Colonic mucosa (tissue), 4 donors: ENCODE data around the gene BCL7A. TPM values are rescaled to one million over a fixed set of nuclear protein-coding genes. Genes with fewer than 3 reads are reported as not detected.
A peak's percentile ranks its signal among the peaks of the same experiment; 100 is the strongest.

Experiments used
- DNase-seq: peaks from one replicate; pipeline ENCODE4 v3.0.0-alpha.2; 2020
- H3K27ac ChIP-seq: fragments of 200-600 bp; one replicate; pipeline ENCODE4 v1.8.0; 2021
- H3K27me3 ChIP-seq: fragments of 200-600 bp; one replicate; pipeline ENCODE4 v1.8.0; 2021
- H3K36me3 ChIP-seq: fragments of 200-600 bp; one replicate; pipeline ENCODE4 v1.8.0; 2021
- H3K4me1 ChIP-seq: fragments of 200-600 bp; one replicate; pipeline ENCODE4 v1.8.0; 2021; ENCODE audit warnings: mild to moderate bottlenecking
- H3K4me3 ChIP-seq: fragments of 200-600 bp; one replicate; pipeline ENCODE4 v1.8.0; 2021
- H3K9ac ChIP-seq, 2 donors: one replicate each; pipeline ENCODE4 v1.7.0; 2013; ENCODE audit warnings: control low read depth in 2 of 2, low read depth in 2 of 2, low read length in 2 of 2
- H3K9me3 ChIP-seq: fragments of 200-600 bp; one replicate; pipeline ENCODE4 v1.8.0; 2021
- CTCF ChIP-seq: fragments of 200-600 bp; IDR thresholded peaks from one replicate; pipeline ENCODE4 v1.8.0; 2022; ENCODE audit warnings: antibody characterized with exemption, mild to moderate bottlenecking
- intact Hi-C: fragments of 100-400 bp; cut with DNase I; formaldehyde crosslinking; loops from one replicate; pipeline ENCODE4 v1.14.1; 2022
- total RNA-seq, 2 donors: library from RNA; stranded (reverse); fragmentation: NEBNext Ultra II Directional in 1 of 2; extraction: Animal tissue kit (Norgen Biotek cat#: 25700) in 1 of 2; gene quantifications; one replicate each; pipeline ENCODE4 v1.2.1, GENCODE V29; 2021
- donor health status: healthy.
- donor health status: DM: no; HTN: no; CAD: no.
- donor health status: DM: no; HTN: no; CAD: no.

BCL7A gene
- total RNA-seq, 2 donors from 2014 or later, result 7.0 to 10.0 TPM

- intact Hi-C loops, result loop anchor here (10.0 kb wide), 1 partner anchor 99 kb away; no protein-coding TSS in a partner anchor
- H3K4me3 ChIP-seq, result peak overlapping the region; percentile 59
- peak overlapping the region in 1 of 2 donors; percentile 81 for H3K9ac ChIP-seq
- no peak for DNase-seq
- no peaks in the 10 kb centered on the region for H3K9me3 ChIP-seq
- peak overlapping the region; percentile 37 for H3K27ac ChIP-seq
- no peaks in the 10 kb centered on the region for H3K36me3 ChIP-seq
- no peaks in the 10 kb centered on the region for H3K4me1 ChIP-seq
- no peaks in the 10 kb centered on the region for H3K27me3 ChIP-seq
- no peak for TF ChIP-seq CTCF
Measured at GRCh38 chr12:122024132-122024785, 2.6 kb downstream of the BCL7A start.

GRCh38 chr12:122026706-122027333 is 5.1 kb downstream of the BCL7A start:
- no peak overlapping the region for H3K27ac ChIP-seq
- no peak for TF ChIP-seq CTCF
- H3K4me3 ChIP-seq, result no peak overlapping the region
- no peak overlapping the region for H3K9ac ChIP-seq
- H3K27me3 ChIP-seq, result no peaks in the 10 kb centered on the region
- no peaks in the 10 kb centered on the region for H3K9me3 ChIP-seq
- H3K4me1 ChIP-seq, result no peaks in the 10 kb centered on the region
- no peaks in the 10 kb centered on the region for H3K36me3 ChIP-seq
- intact Hi-C loops, result loop anchor here (10.0 kb wide), 1 partner anchor 102 kb away; no protein-coding TSS in a partner anchor
- no peak for DNase-seq

- H3K4me1 ChIP-seq, result no peaks in the 10 kb centered on the region
- no peak for TF ChIP-seq CTCF
- no peaks in the 10 kb centered on the region for H3K9me3 ChIP-seq
- no peak overlapping the region for H3K9ac ChIP-seq
- intact Hi-C loops, result loop anchor here (10.0 kb wide), 1 partner anchor 104 kb away; no protein-coding TSS in a partner anchor
- DNase-seq, result no peak
- no peak overlapping the region for H3K27ac ChIP-seq
- no peak overlapping the region for H3K4me3 ChIP-seq
- no peaks in the 10 kb centered on the region for H3K36me3 ChIP-seq
- no peaks in the 10 kb centered on the region for H3K27me3 ChIP-seq
Measured at GRCh38 chr12:122028165-122028904, 6.7 kb downstream of the BCL7A start.

- intact Hi-C loops, result loop anchor here (10.0 kb wide), 1 partner anchor 104 kb away; no protein-coding TSS in a partner anchor
- Histone ChIP-seq H3K4me3 (no peak overlapping the region), H3K27me3 (no peaks in the 10 kb centered on the region), H3K36me3 (no peaks in the 10 kb centered on the region), H3K9me3 (no peaks in the 10 kb centered on the region), H3K27ac (no peak overlapping the region), H3K4me1 (no peaks in the 10 kb centered on the region), H3K9ac (no peak overlapping the region)
- no peak for TF ChIP-seq CTCF
- DNase-seq, result no peak
Measured at GRCh38 chr12:122028905-122029560, 7.3 kb downstream of the BCL7A start.
